SK-N-SH (cell line): ENCODE results near the gene RMDN3.

Source experiments
- CHD2 ChIP-seq: fragments of 150-350 bp; IDR thresholded peaks from 2 replicates; pipeline ENCODE4 v1.6.1; 2018; ENCODE audit warnings: low read length; ENCODE audit not compliant: partially characterized antibody
- ELF1 ChIP-seq: IDR thresholded peaks from 2 replicates; pipeline ENCODE4 v1.4.0; 2012
- FOXM1 ChIP-seq: IDR thresholded peaks from 2 replicates; pipeline ENCODE4 v1.4.0; 2012; ENCODE audit warnings: low read depth, mild to moderate bottlenecking
- JUND ChIP-seq: IDR thresholded peaks from 2 replicates; pipeline ENCODE4 v1.4.0; 2012
- MEF2A ChIP-seq: IDR thresholded peaks from 2 replicates; pipeline ENCODE4 v1.4.0; 2012; ENCODE audit warnings: low read depth, borderline replicate concordance
- MXI1 ChIP-seq: IDR thresholded peaks from 2 replicates; pipeline ENCODE4 v1.6.1; 2012; ENCODE audit warnings: mild to moderate bottlenecking, low read depth, low read length, improper control_type of control experiment
- RAD21 ChIP-seq: IDR thresholded peaks from 2 replicates; pipeline ENCODE4 v1.6.1; 2012; ENCODE audit warnings: mild to moderate bottlenecking, low read length
- SIN3A ChIP-seq: IDR thresholded peaks from 2 replicates; pipeline ENCODE4 v1.6.1; 2012; ENCODE audit warnings: low read depth, mild to moderate bottlenecking, low read length, moderate library complexity, borderline replicate concordance
- TAF1 ChIP-seq: IDR thresholded peaks from 2 replicates; pipeline ENCODE4 v1.6.1; 2012; ENCODE audit warnings: low read depth, mild to moderate bottlenecking, low read length, moderate library complexity, borderline replicate concordance
- USF2 ChIP-seq: fragments of 150-350 bp; IDR thresholded peaks from 2 replicates; pipeline ENCODE4 v1.6.1; 2017; ENCODE audit warnings: antibody characterized with exemption, low read length, low read depth, borderline replicate concordance
- YY1 ChIP-seq: IDR thresholded peaks from 2 replicates; pipeline ENCODE4 v1.4.0; 2012; ENCODE audit warnings: low read depth, mild to moderate bottlenecking
- TF ChIP-seq, protein P1 (sequence below): fragments of 200-600 bp; sonication (generic); IDR thresholded peaks from 2 replicates; pipeline ENCODE4 v1.6.1; 2017; ENCODE audit warnings: antibody characterized with exemption, mild to moderate bottlenecking, moderate library complexity
- TF ChIP-seq, protein P2 (sequence below): IDR thresholded peaks from 2 replicates; pipeline ENCODE4 v1.4.0; 2012; ENCODE audit warnings: low read depth

DNA sequence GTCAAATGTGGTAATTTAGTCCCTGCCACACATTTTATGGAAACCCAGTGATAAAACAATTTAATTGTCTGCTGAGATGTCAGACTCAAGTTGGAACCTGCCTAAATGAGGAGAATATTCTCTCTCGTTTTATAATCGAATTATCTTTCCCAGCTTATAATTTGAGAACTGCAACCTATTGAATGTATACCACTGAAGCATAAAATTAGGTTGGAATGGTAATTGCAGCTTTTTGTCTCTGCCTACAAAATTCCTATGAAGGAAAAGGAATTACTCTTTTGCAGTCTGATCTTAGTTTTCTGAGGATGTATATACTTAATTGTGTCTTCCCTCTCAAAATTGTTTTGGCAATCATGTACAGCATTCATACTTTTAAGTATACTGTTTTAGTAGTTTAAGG is 31.1 kb downstream of the RMDN3 start:
- TF ChIP-seq MEF2A (no peak), FOXM1 (no peak), CHD2 (no peak), TAF1 (no peak), JUND (no peak), USF2 (no peak), MXI1 (no peak), SIN3A (no peak), ELF1 (no peak), RAD21 (no peak), YY1 (no peak)
- TF ChIP-seq, protein P1, sequence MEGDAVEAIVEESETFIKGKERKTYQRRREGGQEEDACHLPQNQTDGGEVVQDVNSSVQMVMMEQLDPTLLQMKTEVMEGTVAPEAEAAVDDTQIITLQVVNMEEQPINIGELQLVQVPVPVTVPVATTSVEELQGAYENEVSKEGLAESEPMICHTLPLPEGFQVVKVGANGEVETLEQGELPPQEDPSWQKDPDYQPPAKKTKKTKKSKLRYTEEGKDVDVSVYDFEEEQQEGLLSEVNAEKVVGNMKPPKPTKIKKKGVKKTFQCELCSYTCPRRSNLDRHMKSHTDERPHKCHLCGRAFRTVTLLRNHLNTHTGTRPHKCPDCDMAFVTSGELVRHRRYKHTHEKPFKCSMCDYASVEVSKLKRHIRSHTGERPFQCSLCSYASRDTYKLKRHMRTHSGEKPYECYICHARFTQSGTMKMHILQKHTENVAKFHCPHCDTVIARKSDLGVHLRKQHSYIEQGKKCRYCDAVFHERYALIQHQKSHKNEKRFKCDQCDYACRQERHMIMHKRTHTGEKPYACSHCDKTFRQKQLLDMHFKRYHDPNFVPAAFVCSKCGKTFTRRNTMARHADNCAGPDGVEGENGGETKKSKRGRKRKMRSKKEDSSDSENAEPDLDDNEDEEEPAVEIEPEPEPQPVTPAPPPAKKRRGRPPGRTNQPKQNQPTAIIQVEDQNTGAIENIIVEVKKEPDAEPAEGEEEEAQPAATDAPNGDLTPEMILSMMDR: no peak
- TF ChIP-seq, protein P2, sequence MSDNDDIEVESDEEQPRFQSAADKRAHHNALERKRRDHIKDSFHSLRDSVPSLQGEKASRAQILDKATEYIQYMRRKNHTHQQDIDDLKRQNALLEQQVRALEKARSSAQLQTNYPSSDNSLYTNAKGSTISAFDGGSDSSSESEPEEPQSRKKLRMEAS: no peak
